ENCODE data around the gene ZNF429.
"Not testable (repeated sequence)": the region's sequence is repeated elsewhere in the genome, so short reads cannot be mapped to it uniquely, and the experiment has no call there.

Gene ZNF429

GRCh38 chr19:21505459-21506451, at the start of gene ZNF429:
TSS of gene ZNF429 (plus strand) at chr19:21505602. CDS start at chr19:21505772, 170 bp downstream.
- peak; percentile 79 for FAIRE-seq
- peak; percentile 78 for DNase-seq (ENCODE audit: low spot score)

GRCh38 chr19:21460686-21461085, 44.7 kb upstream of the ZNF429 start:
- DNase-seq (ENCODE audit: low spot score): no peak
- no peak for FAIRE-seq

GRCh38 chr19:21462540-21462939, 42.9 kb upstream of the ZNF429 start:
- no peak for FAIRE-seq
- no peak for DNase-seq (ENCODE audit: low spot score)

- DNase-seq (ENCODE audit: low spot score) (no peak), FAIRE-seq (no peak)
These were observed 41.8 kb upstream of the ZNF429 start for GRCh38 chr19:21463449-21464105.

GRCh38 chr19:21466627-21467026, 38.8 kb upstream of the ZNF429 start:
- DNase-seq (ENCODE audit: low spot score) (no peak), FAIRE-seq (no peak)

- FAIRE-seq: no peak
These were observed 36.6 kb upstream of the ZNF429 start for GRCh38 chr19:21468791-21469190.

GRCh38 chr19:21472507-21472906, 32.9 kb upstream of the ZNF429 start:
- DNase-seq (ENCODE audit: low spot score) (no peak), FAIRE-seq (no peak)

More at GRCh38 chr19:21468791-21469190, 36.6 kb upstream of the ZNF429 start:
- no peak for DNase-seq (ENCODE audit: low spot score)

- FAIRE-seq (no peak), DNase-seq (ENCODE audit: low spot score) (no peak)
These were observed 30.7 kb upstream of the ZNF429 start for GRCh38 chr19:21474671-21475181.

GRCh38 chr19:21482361-21482760, 23.0 kb upstream of the ZNF429 start:
- not testable (repeated sequence) for FAIRE-seq; DNase-seq (ENCODE audit: low spot score)

- FAIRE-seq (no peak), DNase-seq (ENCODE audit: low spot score) (peak; percentile 49)
These were observed 22.5 kb upstream of the ZNF429 start for GRCh38 chr19:21482863-21483276.

GRCh38 chr19:21483589-21484170, 21.7 kb upstream of the ZNF429 start:
- no peak for DNase-seq (ENCODE audit: low spot score)
- no peak for FAIRE-seq

- DNase-seq (ENCODE audit: low spot score) (no peak), FAIRE-seq (no peak)
These were observed 20.8 kb upstream of the ZNF429 start for GRCh38 chr19:21484631-21485030.

GRCh38 chr19:21485926-21486325, 19.5 kb upstream of the ZNF429 start:
- no peak for DNase-seq (ENCODE audit: low spot score)
- FAIRE-seq: no peak

GRCh38 chr19:21487969-21488368, 17.4 kb upstream of the ZNF429 start:
- no peak for DNase-seq (ENCODE audit: low spot score)
- FAIRE-seq: no peak

- FAIRE-seq (no peak), DNase-seq (ENCODE audit: low spot score) (no peak)
These were observed 14.3 kb upstream of the ZNF429 start for GRCh38 chr19:21491146-21491545.

- FAIRE-seq: no peak
- no peak for DNase-seq (ENCODE audit: low spot score)
These were observed 12.2 kb upstream of the ZNF429 start for GRCh38 chr19:21492947-21493906.

- DNase-seq (ENCODE audit: low spot score) (no peak), FAIRE-seq (no peak)
These were observed 8.5 kb upstream of the ZNF429 start for GRCh38 chr19:21496876-21497275.

- DNase-seq (ENCODE audit: low spot score): no peak
- no peak for FAIRE-seq
These were observed 6.8 kb upstream of the ZNF429 start for GRCh38 chr19:21498651-21499050.

GRCh38 chr19:21508198-21508597, 2.8 kb downstream of the ZNF429 start:
- FAIRE-seq: no peak
- DNase-seq (ENCODE audit: low spot score): no peak

- FAIRE-seq; DNase-seq (ENCODE audit: low spot score): not testable (repeated sequence)
These were observed 5.7 kb downstream of the ZNF429 start for GRCh38 chr19:21511058-21511457.

All from RCC 7860 (cell line).